GM12874 (cell line): ENCODE results near the gene DLG3.

Experiments
- CTCF ChIP-seq: IDR thresholded peaks from 2 replicates; pipeline ENCODE4 v1.5.1; 2011; ENCODE audit warnings: low read depth, mild to moderate bottlenecking, control low read depth, low read length, moderate library complexity; ENCODE audit not compliant: insufficient read depth

DLG3 gene

GRCh38 chrX:70422851-70423341, 21.7 kb upstream of the DLG3 start, which contains the start of gene GDPD2:
GDPD2 (plus strand) TSS chrX:70423314; CDS start chrX:70424985, 1,671 bp downstream.
- TF ChIP-seq CTCF = no peak

- no peak for TF ChIP-seq CTCF
Observed at GRCh38 chrX:70423936-70424675, 20.5 kb upstream of the DLG3 start.

GRCh38 chrX:70424801-70425200, 19.8 kb upstream of the DLG3 start:
- TF ChIP-seq CTCF = no peak

- TF ChIP-seq CTCF = no peak
Observed at GRCh38 chrX:70426286-70427278, 18.1 kb upstream of the DLG3 start.

- TF ChIP-seq CTCF = no peak
Observed at GRCh38 chrX:70427365-70427764, 17.3 kb upstream of the DLG3 start.

GRCh38 chrX:70429759-70430158, 14.9 kb upstream of the DLG3 start:
- TF ChIP-seq CTCF = no peak
